Upper lobe of right lung (tissue), 1 donor: ENCODE data around the gene POLN. TPM values are rescaled to one million over a fixed set of nuclear protein-coding genes. Genes with fewer than 3 reads are reported as not detected.

ENCODE experiments used
- ATAC-seq: fragments of 200-7000 bp; cut with Tn5 transposase; one replicate; pipeline ENCODE4 v1.9.1; 2020; ENCODE audit warnings: mild to moderate bottlenecking, moderate library complexity
- DNase-seq: peaks from one replicate; pipeline ENCODE4 v3.0.0-alpha.2; 2020
- H3K27ac ChIP-seq: fragments of 200-600 bp; one replicate; pipeline ENCODE4 v1.8.0; 2022
- H3K27me3 ChIP-seq: fragments of 200-600 bp; one replicate; pipeline ENCODE4 v1.8.0; 2022; ENCODE audit warnings: mild to moderate bottlenecking
- H3K36me3 ChIP-seq: fragments of 200-600 bp; one replicate; pipeline ENCODE4 v1.8.0; 2022
- H3K4me1 ChIP-seq: fragments of 200-600 bp; one replicate; pipeline ENCODE4 v1.8.0; 2022
- H3K4me3 ChIP-seq: fragments of 200-600 bp; one replicate; pipeline ENCODE4 v1.8.0; 2022; ENCODE audit warnings: mild to moderate bottlenecking
- H3K9me3 ChIP-seq: fragments of 200-600 bp; one replicate; pipeline ENCODE4 v1.8.0; 2022
- CTCF ChIP-seq: fragments of 200-600 bp; IDR thresholded peaks from one replicate; pipeline ENCODE4 v1.8.0; 2022; ENCODE audit warnings: antibody characterized with exemption
- intact Hi-C: fragments of 100-400 bp; cut with DNase I; formaldehyde crosslinking; loops from one replicate; pipeline ENCODE4 v1.11.0; 2022
- total RNA-seq: library from RNA; stranded (reverse); fragmentation: NEBNext Ultra II Directional; extraction: Animal tissue kit (Norgen Biotek cat#: 25700); gene quantifications from one replicate; pipeline ENCODE4 v1.2.1, GENCODE V29; 2021
- donor health status: DM: no; HTN: yes; CAD: no; lungs with severe emphysema.

POLN gene
- total RNA-seq, 1 donor from 2014 or later: 2.7 TPM

DNA sequence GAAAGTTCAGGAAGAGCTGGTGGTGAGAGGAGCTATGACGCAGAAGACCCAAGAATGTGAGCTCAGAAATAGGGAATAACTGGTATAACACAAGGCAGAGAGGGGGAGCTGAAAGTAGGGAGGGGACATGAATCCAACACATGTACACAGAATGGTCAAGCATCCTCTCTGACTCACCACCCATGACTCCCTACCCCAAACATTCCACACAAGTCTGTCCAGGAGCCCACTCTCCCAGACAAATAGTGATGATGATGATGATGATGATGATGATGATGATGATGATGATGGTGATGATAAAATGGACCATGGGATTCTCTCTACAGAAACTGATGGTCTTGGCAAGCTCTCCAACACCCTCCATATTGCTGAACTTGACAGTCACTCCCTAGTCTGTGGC lies 136.4 kb downstream of the POLN start:
- ATAC-seq (no peak), DNase-seq (no peak)
- no peaks in the 10 kb centered on the region for H3K36me3 ChIP-seq
- H3K9me3 ChIP-seq: peaks cover 13% of the 10 kb centered on the region
- no peaks in the 10 kb centered on the region for H3K27me3 ChIP-seq
- no peak for TF ChIP-seq CTCF
- no peak overlapping the region for H3K4me3 ChIP-seq
- intact Hi-C loops: no loop called here
- H3K27ac ChIP-seq: no peak overlapping the region
- no peaks in the 10 kb centered on the region for H3K4me1 ChIP-seq

DNA sequence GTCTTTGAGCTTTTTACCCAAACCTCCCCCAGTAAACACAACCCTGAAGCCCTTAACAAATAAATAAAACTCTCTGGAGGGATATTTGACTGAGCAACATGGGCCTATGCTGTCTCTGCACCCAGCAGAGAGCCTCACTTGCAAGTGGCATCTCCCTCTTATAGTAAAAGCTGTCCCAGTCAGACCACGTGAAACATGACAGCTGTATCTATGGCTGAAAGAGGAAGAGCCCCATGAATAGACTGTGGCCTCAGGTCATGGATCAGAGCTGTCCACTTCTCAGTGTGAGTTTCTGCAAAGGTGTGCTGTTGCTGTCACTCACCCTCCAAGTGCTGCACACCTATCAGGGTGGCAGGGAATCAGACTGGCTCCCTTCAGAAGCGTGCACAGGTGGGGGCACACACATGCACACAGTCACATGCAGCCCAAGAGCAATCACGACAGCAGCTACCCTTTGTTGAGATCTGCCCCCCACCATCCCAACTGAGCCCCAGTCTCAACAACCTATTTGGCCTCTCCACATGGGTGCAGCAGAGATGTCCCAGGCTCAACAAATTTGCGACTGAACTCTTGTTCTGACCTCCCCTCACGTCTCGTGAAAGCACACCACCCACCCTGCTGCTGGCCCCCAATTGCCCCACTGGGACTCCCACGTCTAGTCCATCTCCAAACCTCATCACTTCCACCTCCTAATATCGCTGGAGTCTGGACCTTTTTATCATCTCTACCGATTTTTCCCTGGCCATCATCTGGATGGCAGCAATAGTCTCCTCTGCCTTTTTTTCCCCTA lies 137.2 kb downstream of the POLN start:
- ATAC-seq (no peak), DNase-seq (no peak)
- no peak overlapping the region for H3K4me3 ChIP-seq

GRCh38 chr4:2103843-2104547 lies 137.9 kb downstream of the POLN start:
- no peak for TF ChIP-seq CTCF
- no peak overlapping the region for H3K4me3 ChIP-seq
- peaks cover 13% of the 10 kb centered on the region for H3K9me3 ChIP-seq
- H3K4me1 ChIP-seq: no peaks in the 10 kb centered on the region
- no peak for ATAC-seq
- no peaks in the 10 kb centered on the region for H3K36me3 ChIP-seq
- H3K27ac ChIP-seq: no peak overlapping the region
- intact Hi-C loops: no loop called here
- DNase-seq: no peak
- H3K27me3 ChIP-seq: no peaks in the 10 kb centered on the region

More for the DNA sequence above, 137.2 kb downstream of the POLN start:
- Histone ChIP-seq H3K36me3 (no peaks in the 10 kb centered on the region), H3K4me1 (no peaks in the 10 kb centered on the region), H3K27me3 (no peaks in the 10 kb centered on the region), H3K27ac (no peak overlapping the region), H3K9me3 (peaks cover 13% of the 10 kb centered on the region)
- TF ChIP-seq CTCF: no peak
- intact Hi-C loops: no loop called here

DNA sequence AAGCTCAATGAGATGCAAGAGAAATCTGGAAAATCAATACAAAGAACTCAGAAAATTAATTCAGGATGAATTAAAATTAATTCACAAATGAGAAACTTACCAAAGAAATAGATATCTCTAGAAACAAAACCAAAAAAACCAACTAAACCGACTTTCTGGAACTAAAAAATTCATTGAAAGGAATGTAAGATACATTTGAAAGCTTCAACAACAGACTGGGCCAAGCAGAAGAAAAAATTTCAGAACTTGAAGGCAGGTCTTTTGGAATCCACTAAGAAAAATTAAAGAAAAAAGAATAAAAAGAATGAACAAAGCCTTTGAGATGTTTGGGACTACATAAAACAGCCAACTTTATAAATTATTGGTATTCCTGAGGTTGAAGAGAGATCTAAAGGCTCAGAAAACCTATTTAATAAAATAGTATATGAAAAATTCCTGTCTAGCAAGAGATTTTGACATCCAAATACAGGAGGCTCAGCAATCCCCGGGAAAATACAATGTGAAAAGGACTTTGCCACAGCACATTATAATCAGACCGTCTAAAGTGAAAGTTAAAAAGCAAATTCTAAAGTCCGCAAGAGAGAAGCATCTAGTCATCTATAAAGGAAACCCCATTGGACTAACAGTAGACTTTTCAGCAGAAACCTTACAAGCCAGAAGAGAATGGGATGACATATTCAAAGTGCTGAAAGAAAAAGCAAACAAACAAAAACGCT lies 138.6 kb downstream of the POLN start:
- TF ChIP-seq CTCF: no peak
- H3K4me1 ChIP-seq: no peaks in the 10 kb centered on the region
- no peak for ATAC-seq
- DNase-seq: no peak
- H3K27me3 ChIP-seq: no peaks in the 10 kb centered on the region
- no peak overlapping the region for H3K27ac ChIP-seq
- no peaks in the 10 kb centered on the region for H3K36me3 ChIP-seq
- peaks cover 13% of the 10 kb centered on the region for H3K9me3 ChIP-seq
- intact Hi-C loops: no loop called here
- no peak overlapping the region for H3K4me3 ChIP-seq

GRCh38 chr4:2102045-2102883 lies 139.7 kb downstream of the POLN start:
- TF ChIP-seq CTCF: no peak
- no peak overlapping the region for H3K27ac ChIP-seq
- no peak overlapping the region for H3K4me3 ChIP-seq
- no peaks in the 10 kb centered on the region for H3K27me3 ChIP-seq
- H3K9me3 ChIP-seq: peaks cover 13% of the 10 kb centered on the region
- intact Hi-C loops: no loop called here
- no peaks in the 10 kb centered on the region for H3K36me3 ChIP-seq
- ATAC-seq (no peak), DNase-seq (no peak)
- no peaks in the 10 kb centered on the region for H3K4me1 ChIP-seq
